ENCODE measurements around the gene HSPA14. TPM values are rescaled to one million over a fixed set of nuclear protein-coding genes. Genes with fewer than 3 reads are reported as not detected.
A peak's percentile ranks its signal among the peaks of the same experiment; 100 is the strongest.

The HSPA14 gene
- total and polyA plus RNA-seq, 4 donors, result 11.1 to 13.6 (median 12.0) TPM

DNA sequence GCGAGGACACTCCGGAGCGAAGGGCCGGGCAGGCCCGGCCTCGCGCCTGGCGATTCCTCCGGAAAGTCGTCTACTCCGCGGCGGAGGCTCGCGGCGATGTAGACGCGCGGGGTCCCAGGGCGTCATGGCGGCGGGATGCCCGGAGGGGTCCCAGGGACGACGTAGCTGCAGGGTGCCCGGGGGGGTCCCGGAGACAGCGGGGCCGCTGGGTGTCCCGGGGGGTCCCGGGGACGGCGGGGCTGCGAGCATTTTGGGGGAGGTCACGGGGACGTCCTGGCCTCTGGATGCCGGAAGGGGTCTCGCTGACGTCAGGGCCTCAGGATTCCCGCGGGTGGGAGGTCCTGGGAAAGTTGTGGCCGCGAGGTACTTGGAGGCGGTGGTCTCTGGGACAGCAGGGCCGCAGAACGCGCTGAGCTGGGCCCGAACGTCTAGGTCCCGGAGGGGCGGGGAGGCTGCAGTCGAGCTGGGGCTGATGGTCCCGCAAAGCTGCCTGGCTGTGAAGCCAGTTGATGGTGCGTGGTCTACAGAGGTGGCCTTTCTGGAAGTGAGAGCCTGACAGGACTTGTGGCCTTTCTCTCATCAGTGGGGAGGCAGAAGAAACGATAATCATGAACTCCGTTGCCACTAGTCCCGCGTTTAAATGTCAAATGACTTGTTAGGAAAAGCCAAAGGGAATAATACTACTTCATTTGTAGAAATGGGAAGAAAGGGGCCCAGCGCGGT lies 637 bp downstream of the HSPA14 start:
- 0 to 1% methylated on average over 45 to 60 of the region's 60 CpGs for WGBS, 2 donors
- H3K27me3 ChIP-seq (ENCODE audit: control insufficient read depth in 3 of 3, insufficient read depth in 3 of 3, low read length in 2 of 3), result no peaks in the 10 kb centered on the region
- H3K4me1 ChIP-seq (ENCODE audit: control insufficient read depth in 5 of 5, insufficient read depth in 5 of 5, low read length in 5 of 5), result peaks cover 2 to 16% (median 5%) of the 10 kb centered on the region in 5 donors
- H3K4me3 ChIP-seq, result peak overlapping the region; percentile 82
- no peaks in the 10 kb centered on the region for H3K9me3 ChIP-seq (ENCODE audit: control insufficient read depth in 4 of 4, insufficient read depth in 3 of 4, low read length in 3 of 4)
- peak overlapping the region; percentile 87 to 90 for H3K9ac ChIP-seq (ENCODE audit: insufficient read depth in 1 of 2, low read length in 2 of 2)
- H3K27ac ChIP-seq (ENCODE audit: low read depth in 1 of 2, low read length in 1 of 2), result peak overlapping the region; percentile 96 to 97
- no peak for TF ChIP-seq CTCF (IDR thresholded peaks at IDR 0.05; ENCODE audit: control extremely low read depth, extremely low read depth)
- H3K36me3 ChIP-seq (ENCODE audit: control insufficient read depth in 4 of 4, insufficient read depth in 4 of 4, low read length in 4 of 4), result peaks cover 6 to 30% (median 24%) of the 10 kb centered on the region in 4 donors
- ATAC-seq (ENCODE audit: insufficient read depth, low FRiP score), result no peak
- peak; percentile 50 to 77 (median 68) for DNase-seq

GRCh38 chr10:14839305-14839695 lies 1.2 kb downstream of the HSPA14 start:
- Histone ChIP-seq H3K4me1 (ENCODE audit: control insufficient read depth in 5 of 5, insufficient read depth in 5 of 5, low read length in 5 of 5) (peaks cover 2 to 16% (median 5%) of the 10 kb centered on the region in 5 donors), H3K4me3 (peak overlapping the region; percentile 82), H3K27me3 (ENCODE audit: control insufficient read depth in 3 of 3, insufficient read depth in 3 of 3, low read length in 2 of 3) (no peaks in the 10 kb centered on the region), H3K9me3 (ENCODE audit: control insufficient read depth in 4 of 4, insufficient read depth in 3 of 4, low read length in 3 of 4) (no peaks in the 10 kb centered on the region), H3K27ac (ENCODE audit: low read depth in 1 of 2, low read length in 1 of 2) (peak overlapping the region in 1 of 2 donors; percentile 97), H3K36me3 (ENCODE audit: control insufficient read depth in 4 of 4, insufficient read depth in 4 of 4, low read length in 4 of 4) (peaks cover 12 to 34% (median 26%) of the 10 kb centered on the region in 4 donors), H3K9ac (ENCODE audit: insufficient read depth in 1 of 2, low read length in 2 of 2) (peak overlapping the region; percentile 87 to 90)
- DNase-seq, result peak in 2 of 3 donors; percentile 16 to 17
- no peak for TF ChIP-seq CTCF (IDR thresholded peaks at IDR 0.05; ENCODE audit: control extremely low read depth, extremely low read depth)
- 14 to 15% methylated on average over 14 of the region's 14 CpGs for WGBS, 2 donors
- ATAC-seq (ENCODE audit: insufficient read depth, low FRiP score), result no peak

DNA sequence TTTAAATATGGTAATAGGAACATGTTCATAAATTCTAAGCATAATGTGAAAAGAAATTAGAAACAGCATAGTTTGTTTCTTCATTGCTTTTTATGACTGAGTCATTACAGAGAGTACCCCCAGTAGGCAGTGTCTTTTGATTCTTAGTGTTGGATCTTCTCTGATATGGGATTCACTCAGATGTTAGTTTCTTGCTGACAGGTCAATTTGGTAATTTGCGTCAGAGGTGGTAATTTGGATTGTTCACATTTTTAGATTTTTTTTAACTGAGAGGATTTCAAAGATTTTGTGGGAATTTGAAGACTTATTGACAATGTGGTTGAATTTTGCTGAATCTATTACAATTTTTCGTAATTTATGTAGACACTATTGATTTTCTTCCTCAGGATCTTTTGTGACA lies 2.1 kb downstream of the HSPA14 start:
- H3K36me3 ChIP-seq (ENCODE audit: control insufficient read depth in 4 of 4, insufficient read depth in 4 of 4, low read length in 4 of 4), result peaks cover 15 to 34% (median 26%) of the 10 kb centered on the region in 4 donors
- 95 to 97% methylated on average over 2 of the region's 2 CpGs for WGBS, 2 donors

More for the DNA sequence above, 2.1 kb downstream of the HSPA14 start:
- Histone ChIP-seq H3K9ac (ENCODE audit: insufficient read depth in 1 of 2, low read length in 2 of 2) (no peak overlapping the region), H3K4me1 (ENCODE audit: control insufficient read depth in 5 of 5, insufficient read depth in 5 of 5, low read length in 5 of 5) (peaks cover 2 to 16% (median 5%) of the 10 kb centered on the region in 5 donors), H3K4me3 (no peak overlapping the region), H3K27ac (ENCODE audit: low read depth in 1 of 2, low read length in 1 of 2) (no peak overlapping the region), H3K9me3 (ENCODE audit: control insufficient read depth in 4 of 4, insufficient read depth in 3 of 4, low read length in 3 of 4) (no peaks in the 10 kb centered on the region), H3K27me3 (ENCODE audit: control insufficient read depth in 3 of 3, insufficient read depth in 3 of 3, low read length in 2 of 3) (no peaks in the 10 kb centered on the region)
- DNase-seq, result no peak
- TF ChIP-seq CTCF (IDR thresholded peaks at IDR 0.05; ENCODE audit: control extremely low read depth, extremely low read depth), result no peak
- no peak for ATAC-seq (ENCODE audit: insufficient read depth, low FRiP score)

Data from lung (tissue), 12 donors.